Neural crest cell (in vitro differentiated cells): ENCODE measurements around the gene SIRPB1. TPM values are rescaled to one million over a fixed set of nuclear protein-coding genes. Genes with fewer than 3 reads are reported as not detected.

Experiments
- DNase-seq: peaks from one replicate; pipeline ENCODE4 v3.0.0; 2021; ENCODE audit warnings: low read depth, mixed read lengths, low spot score
- H3K27ac Mint-ChIP-seq: one replicate; pipeline ENCODE4 v1.8.0; 2021; ENCODE audit warnings: mild to moderate bottlenecking, mixed read lengths; ENCODE audit not compliant: unreplicated experiment
- H3K27me3 Mint-ChIP-seq: 2 replicates; pipeline ENCODE4 v1.8.0; 2021; ENCODE audit warnings: low read depth, mild to moderate bottlenecking, mixed read lengths
- H3K36me3 Mint-ChIP-seq: 2 replicates; pipeline ENCODE4 v1.8.0; 2021; ENCODE audit warnings: low read depth, mild to moderate bottlenecking, mixed read lengths
- H3K4me1 Mint-ChIP-seq: 2 replicates; pipeline ENCODE4 v1.8.0; 2021; ENCODE audit warnings: mixed read lengths
- H3K4me3 Mint-ChIP-seq: one replicate; pipeline ENCODE4 v1.8.0; 2021; ENCODE audit warnings: mild to moderate bottlenecking, mixed read lengths
- H3K9me3 Mint-ChIP-seq: 2 replicates; pipeline ENCODE4 v1.8.0; 2021; ENCODE audit warnings: mixed read lengths
- long read RNA-seq: library from polyadenylated mRNA; unstranded; transcript quantifications from one replicate; pipeline ENCODE4 v2.0.0, GENCODE V29; 2020
- total RNA-seq: library from RNA; stranded (reverse); gene quantifications from 2 replicates; pipeline ENCODE4 v1.2.1, GENCODE V29; 2021
- TF ChIP-seq, protein P1 (sequence below): fragments of 200-600 bp; sonication (generic); conservative IDR thresholded peaks from 2 replicates; pipeline ENCODE4 v1.5.0; 2021; ENCODE audit warnings: antibody characterized with exemption, mild to moderate bottlenecking

Gene SIRPB1
- total RNA-seq, result 0.77 and 1.5 TPM in 2 replicates
- long read RNA-seq, result 0 reads

DNA sequence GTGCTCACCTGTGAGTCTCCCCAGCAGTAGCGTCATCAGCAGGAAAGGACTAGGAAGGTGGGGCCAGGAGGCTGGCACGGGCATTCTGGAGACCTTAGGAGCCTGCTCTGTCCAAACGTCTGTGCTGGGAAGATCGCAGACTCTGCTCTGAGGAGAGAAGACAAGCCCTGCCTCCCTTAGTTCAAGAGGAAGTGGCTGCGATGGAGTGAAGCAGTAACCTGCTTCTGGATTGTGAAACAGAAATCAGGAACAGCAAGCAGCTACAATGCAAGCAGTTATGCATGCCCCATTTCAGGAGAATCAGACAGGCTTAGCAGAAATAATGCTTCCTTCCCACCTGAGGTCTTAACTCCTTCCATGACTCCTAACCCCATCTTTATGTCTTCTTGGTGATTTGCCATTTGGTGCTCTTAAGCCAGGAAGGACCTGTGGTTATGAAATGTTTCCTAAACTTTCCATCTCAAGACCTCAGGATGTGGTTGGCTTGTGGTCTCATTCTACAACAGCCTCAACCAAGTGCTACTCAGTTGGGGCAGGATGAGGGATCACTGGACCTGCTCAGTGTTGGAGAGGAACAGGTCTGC lies at the start of gene SIRPB1:
Gene SIRPB1, minus strand, starts transcription at position 149 of the 584 bp plus-strand sequence. Its CDS starts 65 bp downstream, at position 84.
- no peak for DNase-seq
- Mint-ChIP-seq H3K27ac (no peak within 1 kb of the TSS), H3K36me3 (no peaks in the 10 kb centered on the region), H3K4me3 (no peak within 1 kb of the TSS), H3K4me1 (no peaks in the 10 kb centered on the region), H3K27me3 (peaks cover 16% of the 10 kb centered on the region), H3K9me3 (no peaks in the 10 kb centered on the region)
- TF ChIP-seq, protein P1, sequence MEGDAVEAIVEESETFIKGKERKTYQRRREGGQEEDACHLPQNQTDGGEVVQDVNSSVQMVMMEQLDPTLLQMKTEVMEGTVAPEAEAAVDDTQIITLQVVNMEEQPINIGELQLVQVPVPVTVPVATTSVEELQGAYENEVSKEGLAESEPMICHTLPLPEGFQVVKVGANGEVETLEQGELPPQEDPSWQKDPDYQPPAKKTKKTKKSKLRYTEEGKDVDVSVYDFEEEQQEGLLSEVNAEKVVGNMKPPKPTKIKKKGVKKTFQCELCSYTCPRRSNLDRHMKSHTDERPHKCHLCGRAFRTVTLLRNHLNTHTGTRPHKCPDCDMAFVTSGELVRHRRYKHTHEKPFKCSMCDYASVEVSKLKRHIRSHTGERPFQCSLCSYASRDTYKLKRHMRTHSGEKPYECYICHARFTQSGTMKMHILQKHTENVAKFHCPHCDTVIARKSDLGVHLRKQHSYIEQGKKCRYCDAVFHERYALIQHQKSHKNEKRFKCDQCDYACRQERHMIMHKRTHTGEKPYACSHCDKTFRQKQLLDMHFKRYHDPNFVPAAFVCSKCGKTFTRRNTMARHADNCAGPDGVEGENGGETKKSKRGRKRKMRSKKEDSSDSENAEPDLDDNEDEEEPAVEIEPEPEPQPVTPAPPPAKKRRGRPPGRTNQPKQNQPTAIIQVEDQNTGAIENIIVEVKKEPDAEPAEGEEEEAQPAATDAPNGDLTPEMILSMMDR, result no peak

GRCh38 chr20:1669304-1669703 lies 49.5 kb upstream of the SIRPB1 start:
- Mint-ChIP-seq H3K9me3 (no peaks in the 10 kb centered on the region), H3K27ac (no peak overlapping the region), H3K27me3 (peaks cover 14% of the 10 kb centered on the region), H3K4me3 (no peak overlapping the region), H3K36me3 (no peaks in the 10 kb centered on the region), H3K4me1 (no peaks in the 10 kb centered on the region)
- DNase-seq, result no peak
- TF ChIP-seq, protein P1, result no peak

GRCh38 chr20:1667502-1668085 lies 47.8 kb upstream of the SIRPB1 start:
- TF ChIP-seq, protein P1, result no peak
- H3K4me3 Mint-ChIP-seq, result no peak overlapping the region
- no peaks in the 10 kb centered on the region for H3K36me3 Mint-ChIP-seq
- H3K27me3 Mint-ChIP-seq, result peaks cover 2% of the 10 kb centered on the region
- H3K27ac Mint-ChIP-seq, result no peak overlapping the region
- DNase-seq, result no peak
- no peaks in the 10 kb centered on the region for H3K9me3 Mint-ChIP-seq
- H3K4me1 Mint-ChIP-seq, result no peaks in the 10 kb centered on the region

DNA sequence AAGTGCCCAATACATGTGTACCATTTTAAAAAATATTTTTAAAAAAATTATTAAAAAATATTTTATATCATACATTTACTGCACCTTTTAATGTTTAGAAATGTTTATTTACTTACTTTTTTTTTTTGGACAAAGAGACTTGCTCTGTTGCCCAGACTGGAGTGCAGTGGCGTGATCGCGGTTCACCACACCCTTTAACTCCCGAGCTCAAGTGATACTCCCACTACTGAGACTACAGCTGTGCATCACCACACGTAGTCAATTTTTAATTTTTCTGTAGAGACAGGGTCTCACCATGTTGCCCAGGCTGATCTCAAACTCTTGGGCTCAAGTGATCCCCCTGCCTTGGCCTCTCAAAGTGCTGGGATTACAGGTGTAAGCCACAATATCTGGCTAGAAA lies 47.0 kb upstream of the SIRPB1 start:
- H3K36me3 Mint-ChIP-seq, result no peaks in the 10 kb centered on the region
- H3K27ac Mint-ChIP-seq, result no peak overlapping the region
- H3K27me3 Mint-ChIP-seq, result peaks cover 2% of the 10 kb centered on the region
- no peaks in the 10 kb centered on the region for H3K9me3 Mint-ChIP-seq
- H3K4me3 Mint-ChIP-seq, result no peak overlapping the region
- TF ChIP-seq, protein P1, result no peak
- no peaks in the 10 kb centered on the region for H3K4me1 Mint-ChIP-seq
- no peak for DNase-seq

DNA sequence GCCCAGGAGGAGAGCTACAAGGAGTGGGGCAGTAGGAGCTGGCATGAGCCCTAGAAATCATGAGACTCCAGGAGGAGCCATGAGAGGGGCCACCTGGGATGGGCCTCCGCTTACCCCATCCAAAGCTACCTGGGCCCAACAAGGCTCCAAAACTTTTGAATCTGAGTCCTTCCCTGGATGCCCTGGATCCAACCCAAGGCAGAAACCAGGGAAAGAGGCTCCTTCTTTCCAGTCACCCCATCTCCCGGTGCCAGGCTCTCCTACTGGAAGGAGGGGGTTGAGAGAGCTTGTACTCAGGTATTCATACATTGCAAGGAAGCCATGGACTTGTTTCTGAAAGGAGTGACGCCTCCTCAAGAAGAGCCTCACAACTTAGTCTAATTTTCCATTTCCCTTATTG lies 45.5 kb upstream of the SIRPB1 start:
- Mint-ChIP-seq H3K4me1 (no peaks in the 10 kb centered on the region), H3K4me3 (no peak overlapping the region), H3K27ac (no peak overlapping the region), H3K36me3 (no peaks in the 10 kb centered on the region), H3K9me3 (no peaks in the 10 kb centered on the region), H3K27me3 (peaks cover 7% of the 10 kb centered on the region)
- DNase-seq, result no peak
- TF ChIP-seq, protein P1, result no peak
